Measurements from ENCODE around the gene OSBP.

DNA sequence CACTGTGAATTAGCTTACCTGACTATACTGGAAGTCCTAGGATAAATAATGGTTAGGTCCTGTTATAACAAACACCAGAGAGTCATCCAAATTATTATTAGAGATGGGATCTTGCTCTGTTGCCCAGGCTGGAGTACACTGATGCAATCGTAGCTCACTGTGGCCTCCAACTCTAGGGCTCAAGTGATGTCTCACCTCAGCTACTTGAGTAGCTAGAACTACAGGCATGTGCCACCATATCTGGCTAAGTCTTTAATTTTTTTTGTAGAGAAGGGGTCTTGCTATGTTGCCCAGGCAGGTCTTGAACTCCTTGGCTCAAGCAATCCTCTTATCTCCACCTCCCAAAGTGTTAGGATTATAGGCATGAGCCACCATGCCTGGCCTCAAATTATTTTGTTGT is 37.2 kb downstream of the OSBP start:
- no peak for TF ChIP-seq EZH2 (IDR thresholded peaks at IDR 0.05; ENCODE audit: borderline replicate concordance, low read depth, low read length, severe bottlenecking)
- TF ChIP-seq, protein P1, sequence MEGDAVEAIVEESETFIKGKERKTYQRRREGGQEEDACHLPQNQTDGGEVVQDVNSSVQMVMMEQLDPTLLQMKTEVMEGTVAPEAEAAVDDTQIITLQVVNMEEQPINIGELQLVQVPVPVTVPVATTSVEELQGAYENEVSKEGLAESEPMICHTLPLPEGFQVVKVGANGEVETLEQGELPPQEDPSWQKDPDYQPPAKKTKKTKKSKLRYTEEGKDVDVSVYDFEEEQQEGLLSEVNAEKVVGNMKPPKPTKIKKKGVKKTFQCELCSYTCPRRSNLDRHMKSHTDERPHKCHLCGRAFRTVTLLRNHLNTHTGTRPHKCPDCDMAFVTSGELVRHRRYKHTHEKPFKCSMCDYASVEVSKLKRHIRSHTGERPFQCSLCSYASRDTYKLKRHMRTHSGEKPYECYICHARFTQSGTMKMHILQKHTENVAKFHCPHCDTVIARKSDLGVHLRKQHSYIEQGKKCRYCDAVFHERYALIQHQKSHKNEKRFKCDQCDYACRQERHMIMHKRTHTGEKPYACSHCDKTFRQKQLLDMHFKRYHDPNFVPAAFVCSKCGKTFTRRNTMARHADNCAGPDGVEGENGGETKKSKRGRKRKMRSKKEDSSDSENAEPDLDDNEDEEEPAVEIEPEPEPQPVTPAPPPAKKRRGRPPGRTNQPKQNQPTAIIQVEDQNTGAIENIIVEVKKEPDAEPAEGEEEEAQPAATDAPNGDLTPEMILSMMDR (IDR thresholded peaks at IDR 0.05; ENCODE audit: borderline replicate concordance, extremely low read depth, low read length, poor library complexity, severe bottlenecking) = no peak

All from DND-41 (cell line).